Endothelial cell of umbilical vein (primary cell): ENCODE results near the gene CARMIL1. TPM values are rescaled to one million over a fixed set of nuclear protein-coding genes. Genes with fewer than 3 reads are reported as not detected.

Experiments used
- BruUV-seq: library from RNA; stranded (reverse); fragments of 400-500 nt; replicated peaks from 2 replicates; lab custom pipeline; 2021; lab: Mats Ljungman, UMichigan
- CTCF ChIA-PET: fragments of 300-600, 350-600 bp; sonication (Branson Sonifier 250); formaldehyde crosslinking; loops from one replicate; lab custom pipeline; 2021; ENCODE audit warnings: antibody characterized with exemption, inconsistent platforms; lab: Charles Lee
- POLR2A ChIA-PET: fragments of 300-600, 350-600 bp; sonication (Branson Sonifier 250); formaldehyde crosslinking; loops from one replicate; lab custom pipeline; 2021; ENCODE audit warnings: antibody characterized with exemption, inconsistent platforms; lab: Charles Lee
- DNase-seq: peaks from one replicate; pipeline ENCODE4 v3.0.0-alpha.2; 2011; ENCODE audit warnings: low read depth, low spot score
- FAIRE-seq: peaks from 2 replicates; lab custom pipeline; 2011; peaks lifted over from hg19 to GRCh38; lab: Jason Lieb, UNC
- H2AFZ ChIP-seq: 2 replicates; pipeline ENCODE4 v1.6.0; 2012; ENCODE audit warnings: low read depth, low read length, control low read depth, inconsistent platforms
- H3K27ac ChIP-seq: 2 replicates; pipeline ENCODE4 v1.5.1; 2011; ENCODE audit warnings: low read depth, mild to moderate bottlenecking, control low read depth, low read length, moderate library complexity; ENCODE audit not compliant: insufficient read depth
- H3K27me3 ChIP-seq, 2 experiments: 2 replicates each; pipeline versions ENCODE4 v1.6.0 to v1.6.1; 2011; ENCODE audit warnings: low read length in 2 of 2, mixed read lengths in 1 of 2; ENCODE audit not compliant: control insufficient read depth in 2 of 2, insufficient read depth in 2 of 2
- H3K36me3 ChIP-seq, 2 experiments: 2 replicates in 1 of 2; 3 replicates in 1 of 2; pipeline ENCODE4 v1.5.1; 2011; ENCODE audit warnings: low read length in 2 of 2, mild to moderate bottlenecking in 1 of 2, moderate library complexity in 1 of 2; ENCODE audit not compliant: control insufficient read depth in 2 of 2, insufficient read depth in 2 of 2; ENCODE audit errors: extremely low read depth in 1 of 2
- H3K4me1 ChIP-seq: 3 replicates; pipeline ENCODE4 v1.5.1; 2011; ENCODE audit warnings: mild to moderate bottlenecking, low read length; ENCODE audit not compliant: control insufficient read depth, insufficient read depth; ENCODE audit errors: extremely low read depth
- H3K4me2 ChIP-seq: 2 replicates; pipeline ENCODE4 v1.6.1; 2011; ENCODE audit warnings: low read length, control low read depth, mixed read lengths; ENCODE audit not compliant: insufficient read depth
- H3K4me3 ChIP-seq, 3 experiments: fragments of 200-600 bp in 1 of 3; sonication (generic), shearing (Covaris generic) in 1 of 3; replicated peaks in 1 of 3; 2 replicates each; pipeline ENCODE4 v1.5.1; 2011 to 2016; ENCODE audit warnings: control low read depth in 3 of 3, low read length in 3 of 3, mild to moderate bottlenecking in 2 of 3, inconsistent platforms in 1 of 3, low read depth in 1 of 3, moderate library complexity in 1 of 3; ENCODE audit not compliant: insufficient read depth in 1 of 3
- H3K79me2 ChIP-seq: 2 replicates; pipeline ENCODE4 v1.6.0; 2012; ENCODE audit warnings: low read length, inconsistent platforms; ENCODE audit not compliant: control insufficient read depth, insufficient read depth
- H3K9ac ChIP-seq: replicated peaks from 2 replicates; pipeline ENCODE3; 2011; ENCODE audit warnings: low read length, control low read depth; ENCODE audit not compliant: insufficient read depth; ENCODE audit errors: extremely low read depth
- H3K9me1 ChIP-seq: replicated peaks from 3 replicates; pipeline ENCODE4 v1.6.0; 2011; ENCODE audit warnings: mild to moderate bottlenecking, low read length; ENCODE audit not compliant: control insufficient read depth, insufficient read depth; ENCODE audit errors: extremely low read depth
- H3K9me3 ChIP-seq: replicated peaks from 2 replicates; pipeline ENCODE4 v1.5.1; 2012; ENCODE audit warnings: low read length, inconsistent platforms; ENCODE audit not compliant: control insufficient read depth, insufficient read depth
- H4K20me1 ChIP-seq: replicated peaks from 2 replicates; pipeline ENCODE3; 2011; ENCODE audit warnings: mild to moderate bottlenecking, low read length; ENCODE audit not compliant: control insufficient read depth, insufficient read depth; ENCODE audit errors: extremely low read depth
- EZH2 ChIP-seq: IDR thresholded peaks from 2 replicates; pipeline ENCODE4 v1.6.1; 2012; ENCODE audit warnings: borderline replicate concordance, low read depth, mild to moderate bottlenecking, moderate library complexity, low read length, inconsistent platforms; ENCODE audit not compliant: severe bottlenecking
- FOS ChIP-seq: IDR thresholded peaks from 2 replicates; pipeline ENCODE4 v1.6.1; 2011; ENCODE audit warnings: mild to moderate bottlenecking, low read length, moderate library complexity, borderline replicate concordance; ENCODE audit not compliant: insufficient read depth
- GATA2 ChIP-seq: IDR thresholded peaks from 2 replicates; pipeline ENCODE4 v1.7.0; 2011; ENCODE audit warnings: low read depth, mild to moderate bottlenecking, moderate library complexity, mixed read lengths, low read length; ENCODE audit not compliant: insufficient read length, insufficient read depth
- JUN ChIP-seq: IDR thresholded peaks from 2 replicates; pipeline ENCODE4 v1.6.1; 2011; ENCODE audit warnings: borderline replicate concordance, low read depth; ENCODE audit not compliant: insufficient read length, insufficient read depth
- MYC ChIP-seq: IDR thresholded peaks from one replicate; pipeline ENCODE4 v1.6.1; 2011; ENCODE audit warnings: mild to moderate bottlenecking, low read depth, low read length
- POLR2A ChIP-seq: IDR thresholded peaks from 2 replicates; pipeline ENCODE4 v1.6.1; 2012; ENCODE audit warnings: low read depth, mild to moderate bottlenecking, control low read depth, low read length
- POLR2AphosphoS5 ChIP-seq: IDR thresholded peaks from 2 replicates; pipeline ENCODE4 v1.6.1; 2012; ENCODE audit warnings: low read depth, mild to moderate bottlenecking, control low read depth, low read length, moderate library complexity; ENCODE audit not compliant: insufficient read depth
- dilution Hi-C: fragments of 300-500 bp; cut with MboI; formaldehyde crosslinking; loops from one replicate; pipeline ENCODE4 v1.15.0; 2019; ENCODE audit warnings: low sequenced_read_pairs; ENCODE audit not compliant: extremely low pct_ligation_motif_present
- intact Hi-C: fragments of 100-400 bp; cut with micrococcal nuclease; formaldehyde crosslinking; loops from one replicate; pipeline ENCODE4 v1.10.0; 2022
- polyA plus RNA-seq, 4 experiments: library from polyadenylated mRNA; depleted of rRNA in 3 of 4; stranded (reverse) in 3 of 4; unstranded in 1 of 4; fragments of >200 nt; gene quantifications; 2 replicates each; pipeline versions ENCODE4 v1.2.1 to v1.2.3, GENCODE V29; 2011 to 2012; ENCODE audit warnings: missing spikeins in 1 of 4
- total RNA-seq: library from RNA; stranded (reverse); gene quantifications from 2 replicates; pipeline ENCODE4 v1.2.3, GENCODE V29; 2021
- TF ChIP-seq, protein P1 (sequence below), 2 donors: IDR thresholded peaks; 1 replicate in 1 of 2; 2 replicates in 1 of 2; pipeline ENCODE4 v1.5.1; 2011; ENCODE audit warnings: low read length in 2 of 2, mild to moderate bottlenecking in 2 of 2, moderate library complexity in 2 of 2, control low read depth in 1 of 2, inconsistent platforms in 1 of 2, low read depth in 1 of 2; ENCODE audit not compliant: insufficient read depth in 1 of 2; ENCODE audit errors: extremely low read depth in 1 of 2
- TF ChIP-seq, protein P2 (sequence below): IDR thresholded peaks from 2 replicates; pipeline ENCODE4 v1.6.1; 2011; ENCODE audit not compliant: insufficient read depth, insufficient read length

Gene CARMIL1
- total and polyA plus RNA-seq, 2 donors (not counting 3 experiments of a cell fraction or from before 2014, with no cell fraction given): 1.3 to 8.7 TPM

DNA sequence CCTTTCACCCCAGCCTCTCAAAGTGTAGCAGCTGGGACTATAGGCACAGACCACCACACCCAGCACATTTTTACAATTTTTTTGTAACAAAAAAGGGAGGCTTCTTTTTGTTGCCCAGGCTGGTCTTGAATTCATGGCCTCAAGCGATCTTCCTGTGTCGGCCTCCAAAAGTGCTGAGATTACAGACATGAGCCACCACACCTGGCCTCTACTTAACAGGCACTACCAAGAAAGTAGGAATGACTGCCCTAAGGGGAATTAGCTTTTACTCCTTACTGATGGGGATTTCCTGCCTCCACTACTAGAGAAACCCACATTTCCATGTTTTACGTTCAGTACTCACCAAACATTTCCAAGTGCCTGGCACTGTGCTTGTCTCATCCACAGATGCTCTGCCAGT is 109.6 kb downstream of the CARMIL1 start:
- TF ChIP-seq JUN (no peak), POLR2A (no peak), FOS (no peak), EZH2 (no peak), POLR2AphosphoS5 (no peak), MYC (no peak), GATA2 (no peak)
- TF ChIP-seq, protein P1, sequence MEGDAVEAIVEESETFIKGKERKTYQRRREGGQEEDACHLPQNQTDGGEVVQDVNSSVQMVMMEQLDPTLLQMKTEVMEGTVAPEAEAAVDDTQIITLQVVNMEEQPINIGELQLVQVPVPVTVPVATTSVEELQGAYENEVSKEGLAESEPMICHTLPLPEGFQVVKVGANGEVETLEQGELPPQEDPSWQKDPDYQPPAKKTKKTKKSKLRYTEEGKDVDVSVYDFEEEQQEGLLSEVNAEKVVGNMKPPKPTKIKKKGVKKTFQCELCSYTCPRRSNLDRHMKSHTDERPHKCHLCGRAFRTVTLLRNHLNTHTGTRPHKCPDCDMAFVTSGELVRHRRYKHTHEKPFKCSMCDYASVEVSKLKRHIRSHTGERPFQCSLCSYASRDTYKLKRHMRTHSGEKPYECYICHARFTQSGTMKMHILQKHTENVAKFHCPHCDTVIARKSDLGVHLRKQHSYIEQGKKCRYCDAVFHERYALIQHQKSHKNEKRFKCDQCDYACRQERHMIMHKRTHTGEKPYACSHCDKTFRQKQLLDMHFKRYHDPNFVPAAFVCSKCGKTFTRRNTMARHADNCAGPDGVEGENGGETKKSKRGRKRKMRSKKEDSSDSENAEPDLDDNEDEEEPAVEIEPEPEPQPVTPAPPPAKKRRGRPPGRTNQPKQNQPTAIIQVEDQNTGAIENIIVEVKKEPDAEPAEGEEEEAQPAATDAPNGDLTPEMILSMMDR (IDR thresholded peaks at IDR 0.05; ENCODE audit: extremely low read depth in 1 of 2, insufficient read depth in 1 of 2, low read depth in 1 of 2, low read length in 2 of 2): no peak
- TF ChIP-seq, protein P2, sequence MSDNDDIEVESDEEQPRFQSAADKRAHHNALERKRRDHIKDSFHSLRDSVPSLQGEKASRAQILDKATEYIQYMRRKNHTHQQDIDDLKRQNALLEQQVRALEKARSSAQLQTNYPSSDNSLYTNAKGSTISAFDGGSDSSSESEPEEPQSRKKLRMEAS: no peak
- Histone ChIP-seq H3K36me3 (no peaks in the 10 kb centered on the region), H3K9me1 (no peaks in the 10 kb centered on the region), H3K4me1 (peaks cover 5% of the 10 kb centered on the region), H3K9me3 (no peaks in the 10 kb centered on the region), H3K79me2 (no peaks in the 10 kb centered on the region), H3K9ac (no peak overlapping the region), H3K27me3 (no peaks in the 10 kb centered on the region), H4K20me1 (no peaks in the 10 kb centered on the region), H2AFZ (no peak overlapping the region), H3K4me2 (no peak overlapping the region), H3K4me3 (no peak overlapping the region), H3K27ac (no peak overlapping the region)
- ChIA-PET CTCF (interaction anchor here (1.4 to 2.0 kb wide), 2 partner anchors 11 to 15 kb away, joined by 3 to 5 read pairs; no protein-coding TSS in a partner anchor), POLR2A (no interaction called here)
- dilution Hi-C loops (no loop called here), intact Hi-C loops (no loop called here)
- DNase-seq (no peak), FAIRE-seq (no peak)
- BruUV-seq: no TSS peak
